C1 segment of cervical spinal cord (tissue), 14 donors: Measurements from ENCODE around the gene USF3.

ENCODE experiments used
- DNase-seq, 14 donors: peaks; one replicate each; lab custom pipeline; 2025; lab: John Stamatoyannopoulos, UW

Gene USF3, protein sequence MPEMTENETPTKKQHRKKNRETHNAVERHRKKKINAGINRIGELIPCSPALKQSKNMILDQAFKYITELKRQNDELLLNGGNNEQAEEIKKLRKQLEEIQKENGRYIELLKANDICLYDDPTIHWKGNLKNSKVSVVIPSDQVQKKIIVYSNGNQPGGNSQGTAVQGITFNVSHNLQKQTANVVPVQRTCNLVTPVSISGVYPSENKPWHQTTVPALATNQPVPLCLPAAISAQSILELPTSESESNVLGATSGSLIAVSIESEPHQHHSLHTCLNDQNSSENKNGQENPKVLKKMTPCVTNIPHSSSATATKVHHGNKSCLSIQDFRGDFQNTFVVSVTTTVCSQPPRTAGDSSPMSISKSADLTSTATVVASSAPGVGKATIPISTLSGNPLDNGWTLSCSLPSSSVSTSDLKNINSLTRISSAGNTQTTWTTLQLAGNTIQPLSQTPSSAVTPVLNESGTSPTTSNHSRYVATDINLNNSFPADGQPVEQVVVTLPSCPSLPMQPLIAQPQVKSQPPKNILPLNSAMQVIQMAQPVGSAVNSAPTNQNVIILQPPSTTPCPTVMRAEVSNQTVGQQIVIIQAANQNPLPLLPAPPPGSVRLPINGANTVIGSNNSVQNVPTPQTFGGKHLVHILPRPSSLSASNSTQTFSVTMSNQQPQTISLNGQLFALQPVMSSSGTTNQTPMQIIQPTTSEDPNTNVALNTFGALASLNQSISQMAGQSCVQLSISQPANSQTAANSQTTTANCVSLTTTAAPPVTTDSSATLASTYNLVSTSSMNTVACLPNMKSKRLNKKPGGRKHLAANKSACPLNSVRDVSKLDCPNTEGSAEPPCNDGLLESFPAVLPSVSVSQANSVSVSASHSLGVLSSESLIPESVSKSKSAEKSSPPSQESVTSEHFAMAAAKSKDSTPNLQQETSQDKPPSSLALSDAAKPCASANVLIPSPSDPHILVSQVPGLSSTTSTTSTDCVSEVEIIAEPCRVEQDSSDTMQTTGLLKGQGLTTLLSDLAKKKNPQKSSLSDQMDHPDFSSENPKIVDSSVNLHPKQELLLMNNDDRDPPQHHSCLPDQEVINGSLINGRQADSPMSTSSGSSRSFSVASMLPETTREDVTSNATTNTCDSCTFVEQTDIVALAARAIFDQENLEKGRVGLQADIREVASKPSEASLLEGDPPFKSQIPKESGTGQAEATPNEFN (N-terminal part only)

GRCh38 chr3:113695786-113696645, at the start of gene USF3:
USF3 (minus strand) TSS chr3:113696642; CDS start chr3:113674878, 21,764 bp downstream.
- DNase-seq, result peak in 11 of 14 donors; percentile 36 to 83 (median 71)

DNA sequence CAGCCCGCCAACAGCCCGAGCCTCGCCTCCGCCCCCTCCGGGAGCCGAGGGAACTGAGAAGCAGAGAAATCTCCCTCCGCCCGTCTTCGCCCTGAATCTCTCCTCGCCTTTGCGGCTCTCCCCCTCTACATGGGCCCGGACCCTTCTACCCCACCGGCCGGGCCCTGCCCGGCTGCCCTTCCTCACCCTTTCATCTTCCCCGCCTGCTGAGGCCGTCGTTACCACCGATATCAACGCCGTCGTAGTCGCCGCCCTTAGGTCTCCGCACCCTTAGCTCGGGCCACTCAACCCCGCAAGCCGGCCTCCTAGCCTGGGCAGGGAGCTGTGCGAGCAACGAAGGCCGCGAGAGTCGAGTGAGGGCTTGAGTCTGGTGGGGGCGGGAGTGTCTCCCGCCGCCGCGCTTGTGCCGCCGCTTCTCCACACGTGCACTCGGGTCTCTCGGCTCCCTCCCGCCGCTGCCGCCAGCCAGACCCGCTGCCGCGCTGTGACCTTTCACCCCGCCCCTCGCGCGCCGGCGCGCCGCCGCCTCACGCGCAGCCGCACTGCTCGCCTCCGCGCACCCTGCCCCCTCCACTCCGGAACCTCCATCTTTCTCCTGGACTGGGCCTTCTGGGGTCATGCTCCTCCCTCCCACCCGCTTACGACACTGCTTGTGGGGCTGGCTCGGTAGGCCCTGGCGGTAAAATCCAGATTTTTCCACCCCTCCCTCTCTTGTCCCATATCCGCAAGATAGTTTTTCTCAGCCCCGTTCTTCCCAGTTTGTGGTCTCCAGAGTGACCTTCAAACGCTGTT, 49.5 kb upstream of the USF3 start, which contains the start of gene NAA50:
Gene NAA50, minus strand, starts transcription at position 494 of the 792 bp plus-strand sequence. Its CDS starts 300 bp downstream, at position 194.
- DNase-seq, result peak; percentile 67 to 96 (median 91)

DNA sequence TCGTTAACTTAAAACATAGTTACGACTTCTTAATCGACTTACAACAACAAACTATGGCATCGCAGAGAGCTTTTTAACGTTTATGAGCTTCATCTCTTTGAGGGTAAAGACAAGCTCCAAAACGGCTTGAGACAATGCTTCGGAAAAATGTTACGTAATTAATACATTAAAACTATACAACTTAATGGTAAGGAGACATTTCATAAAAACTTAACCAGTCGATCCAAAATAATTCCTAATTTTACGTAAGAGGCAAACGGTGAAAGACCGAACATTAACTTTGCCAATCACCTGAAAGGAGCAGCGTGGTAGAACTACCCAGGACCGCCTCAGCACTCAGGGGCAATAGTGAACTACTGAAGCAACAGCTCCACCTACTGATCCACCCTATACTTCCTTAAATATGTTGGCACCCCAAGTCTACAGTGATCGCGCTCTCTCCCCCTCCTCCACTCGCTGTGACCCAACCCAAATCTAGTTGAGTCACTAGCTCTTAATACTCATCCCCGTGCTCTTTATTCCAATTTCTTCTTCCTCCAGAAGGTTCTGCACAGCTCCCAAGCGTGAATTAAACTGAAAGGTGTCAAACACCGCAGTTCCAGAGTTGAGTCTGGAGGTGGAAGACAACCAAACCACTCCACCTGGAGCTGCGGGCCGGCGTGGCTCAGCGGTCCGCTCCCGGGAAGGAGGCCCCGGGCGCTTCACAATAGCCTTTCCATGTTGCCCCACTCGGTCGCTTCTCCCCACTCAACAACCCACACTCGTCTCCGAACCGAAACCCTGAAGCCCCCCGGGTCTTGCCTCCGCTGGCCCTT, 48.7 kb upstream of the USF3 start:
- peak in 12 of 14 donors; percentile 23 to 67 (median 50) for DNase-seq

- DNase-seq, result no peak
Measured at GRCh38 chr3:113743006-113743630, 46.7 kb upstream of the USF3 start.

DNA sequence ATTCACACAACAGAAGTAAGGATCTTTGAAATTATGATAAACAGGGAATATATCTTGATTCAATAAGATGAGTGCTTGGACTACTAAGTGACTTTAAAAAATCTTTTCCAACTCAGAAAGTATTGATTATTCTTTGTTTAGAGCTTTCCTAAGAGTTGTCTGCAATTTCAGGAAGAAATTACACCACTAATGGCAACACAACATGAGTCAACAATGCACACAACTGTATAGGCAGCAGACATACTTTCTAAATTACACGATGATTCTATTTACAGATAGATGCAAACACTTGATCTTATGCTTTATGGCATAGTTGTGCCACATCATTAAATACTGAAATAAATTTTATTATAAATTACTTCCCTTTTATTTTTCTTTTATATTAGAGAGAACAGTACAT, 45.2 kb upstream of the USF3 start:
- DNase-seq, result no peak

DNA sequence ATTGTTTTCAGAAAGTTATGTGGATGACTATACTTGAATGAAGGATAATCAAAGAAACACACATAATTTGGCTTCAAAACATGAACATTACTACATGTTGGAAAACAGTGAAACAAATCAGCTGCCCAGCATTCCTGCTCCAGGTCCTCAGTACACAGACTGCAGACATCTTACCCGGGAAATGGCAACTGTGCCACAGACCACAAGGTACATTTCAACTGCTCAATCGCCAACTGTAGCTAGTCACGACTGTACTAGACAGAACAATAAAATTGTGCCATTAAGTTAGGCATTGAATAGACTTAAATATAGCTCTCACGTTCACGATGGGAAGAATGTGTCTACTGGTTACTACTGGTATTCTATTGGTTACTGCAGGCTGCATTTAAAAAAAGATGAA, 44.6 kb upstream of the USF3 start:
- DNase-seq, result no peak

DNA sequence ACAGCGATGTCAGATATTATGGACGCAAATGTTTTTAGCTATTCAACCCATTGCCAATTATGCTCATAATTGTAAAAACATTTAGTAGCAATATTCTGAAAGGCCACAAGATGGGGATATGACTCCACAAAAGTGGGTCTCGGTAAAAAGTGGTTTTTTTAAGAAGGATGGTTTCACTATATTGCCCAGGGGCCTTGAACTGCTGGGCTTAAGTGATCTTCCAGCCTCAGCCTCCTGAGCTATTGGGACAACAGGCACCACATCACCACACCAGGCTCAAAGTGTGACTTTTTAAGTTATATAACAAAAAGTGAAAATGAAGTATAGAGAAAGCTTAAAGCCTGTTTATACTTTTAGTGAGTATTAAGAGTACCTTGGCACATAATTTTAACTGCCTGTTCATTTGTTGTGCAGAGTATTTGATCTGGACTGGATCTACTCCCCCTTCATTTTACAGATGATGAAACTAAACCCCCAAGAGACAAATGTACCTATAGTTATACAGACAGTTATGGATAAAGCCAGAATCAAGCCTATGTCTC, 40.2 kb upstream of the USF3 start:
- peak in 2 of 14 donors; percentile 9 to 21 for DNase-seq

- DNase-seq, result no peak
Measured at GRCh38 chr3:113731694-113732093, 35.3 kb upstream of the USF3 start.

GRCh38 chr3:113730550-113730949, 34.1 kb upstream of the USF3 start:
- no peak for DNase-seq

DNA sequence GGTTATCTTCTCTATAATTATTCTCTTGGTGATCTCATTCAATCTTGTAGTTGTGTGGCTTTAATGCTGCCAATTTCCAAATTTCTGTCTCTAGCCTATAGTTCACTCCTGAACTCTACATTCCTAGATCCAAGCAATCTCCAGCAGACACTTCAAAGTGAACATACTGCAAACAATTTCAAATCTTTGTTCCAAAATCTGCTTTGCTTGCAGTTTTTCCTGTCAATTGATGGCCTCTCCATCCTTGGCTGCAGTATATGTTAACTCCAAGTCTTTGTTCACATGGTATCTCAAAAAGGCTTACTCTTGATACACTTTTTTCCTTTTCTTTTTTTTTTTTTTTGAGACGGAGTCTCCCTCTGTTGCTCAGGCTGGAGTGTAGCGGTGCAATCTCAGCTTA, 32.2 kb upstream of the USF3 start:
- no peak for DNase-seq

GRCh38 chr3:113721636-113722035, 25.2 kb upstream of the USF3 start:
- no peak for DNase-seq

DNA sequence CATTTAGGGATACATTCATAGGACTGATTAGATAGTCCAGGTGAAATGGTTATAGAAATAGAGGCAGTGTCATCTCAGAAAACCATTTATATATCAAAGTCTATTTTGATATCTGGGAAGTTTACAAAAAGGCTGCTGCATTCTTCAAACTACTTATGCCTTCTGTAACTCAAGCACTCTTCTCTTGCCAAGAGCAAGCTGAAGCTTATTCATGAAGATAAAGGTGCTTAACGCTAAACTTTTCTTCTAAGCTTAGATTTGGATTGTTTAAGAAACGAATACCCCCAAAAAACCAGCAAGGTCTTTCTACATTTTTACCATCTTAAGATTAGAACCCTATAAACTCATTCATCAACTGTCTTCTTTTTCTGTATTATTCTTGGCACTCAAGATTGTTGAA, 23.3 kb upstream of the USF3 start:
- no peak for DNase-seq

GRCh38 chr3:113719294-113719693, 22.9 kb upstream of the USF3 start:
- DNase-seq, result no peak

GRCh38 chr3:113717818-113718217, 21.4 kb upstream of the USF3 start:
- no peak for DNase-seq

DNA sequence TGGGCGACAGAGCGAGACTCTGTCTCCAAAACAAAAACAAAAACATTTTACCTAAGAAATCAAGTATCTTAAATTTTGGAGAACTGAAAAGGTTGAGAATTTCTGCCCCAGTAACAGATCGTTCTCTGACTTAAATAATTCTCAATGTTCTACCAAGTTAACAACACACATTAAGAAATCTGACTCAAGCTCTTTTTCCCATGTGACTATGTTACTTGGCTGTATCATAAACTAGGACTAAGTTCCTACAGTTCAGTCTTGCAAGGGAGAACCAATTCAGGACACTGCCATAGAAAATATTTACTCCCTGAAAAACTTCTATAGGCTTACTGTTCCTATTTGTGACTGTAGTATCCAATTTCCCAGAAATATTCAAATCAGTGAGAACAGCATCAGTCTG, 20.9 kb upstream of the USF3 start:
- no peak for DNase-seq

- DNase-seq, result no peak
Measured at GRCh38 chr3:113714702-113715101, 18.3 kb upstream of the USF3 start.

DNA sequence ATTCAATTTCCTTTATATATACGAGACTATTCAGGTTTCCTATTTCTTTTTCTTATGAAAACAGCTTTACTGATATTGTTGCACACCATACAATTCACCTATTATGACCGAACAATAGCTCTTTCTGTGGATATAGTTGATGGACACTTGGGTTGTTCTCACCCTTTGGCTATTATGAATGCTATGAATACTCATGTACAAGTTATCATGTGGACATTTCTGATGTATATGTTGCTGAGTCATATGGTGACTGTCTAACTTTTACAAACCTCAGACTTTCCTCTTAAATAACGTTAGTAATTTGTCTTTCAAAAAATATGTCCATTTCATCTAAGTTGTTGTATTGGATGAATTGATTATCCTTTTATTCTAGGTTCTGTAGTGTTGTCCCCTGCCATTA, 15.7 kb upstream of the USF3 start:
- no peak for DNase-seq

GRCh38 chr3:113707835-113708234, 11.4 kb upstream of the USF3 start:
- no peak for DNase-seq
